HG03066 (cell line): Measurements from ENCODE around the gene PLCD4.

Experiments used
- ATAC-seq: cut with Tn5 transposase; IDR thresholded peaks from one replicate; pipeline ENCODE4 v1.9.1; 2021; ENCODE audit warnings: low read depth; ENCODE audit not compliant: unreplicated experiment

Gene PLCD4

DNA sequence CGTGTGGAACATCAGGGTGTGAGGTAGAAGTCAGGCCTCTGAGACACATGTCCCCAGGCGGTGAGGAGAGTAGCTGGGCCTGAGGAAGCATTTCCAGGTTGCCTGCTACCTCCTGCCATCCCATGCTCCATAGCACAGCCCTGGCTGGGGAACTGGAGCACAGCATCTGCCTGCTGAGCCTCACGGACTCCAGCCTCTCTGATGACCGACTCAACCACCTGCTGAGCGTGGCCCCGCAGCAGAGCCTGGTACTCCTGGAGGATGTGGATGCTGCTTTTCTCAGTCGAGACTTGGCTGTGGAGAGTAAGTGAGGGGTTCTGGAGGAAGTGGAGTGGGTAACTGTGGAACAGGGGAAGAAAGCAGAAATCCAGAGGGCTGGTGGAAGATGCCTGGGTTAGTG, 54.7 kb downstream of the PLCD4 start:
- no peak for ATAC-seq

DNA sequence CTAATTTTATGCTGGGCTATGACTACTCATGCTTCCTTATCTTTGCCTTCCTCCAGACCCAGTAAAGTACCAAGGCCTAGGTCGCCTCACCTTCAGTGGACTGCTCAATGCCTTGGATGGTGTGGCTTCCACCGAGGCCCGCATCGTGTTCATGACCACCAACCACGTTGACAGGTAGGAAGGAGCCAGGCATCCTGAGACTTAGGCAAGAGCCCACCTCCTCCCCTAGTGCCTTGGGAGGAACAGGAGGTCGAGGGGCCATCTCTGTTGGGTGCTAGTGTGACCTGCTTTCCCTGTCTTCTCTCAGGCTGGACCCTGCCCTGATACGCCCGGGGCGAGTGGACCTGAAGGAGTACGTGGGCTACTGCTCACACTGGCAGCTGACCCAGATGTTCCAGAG, 55.1 kb downstream of the PLCD4 start:
- no peak for ATAC-seq

DNA sequence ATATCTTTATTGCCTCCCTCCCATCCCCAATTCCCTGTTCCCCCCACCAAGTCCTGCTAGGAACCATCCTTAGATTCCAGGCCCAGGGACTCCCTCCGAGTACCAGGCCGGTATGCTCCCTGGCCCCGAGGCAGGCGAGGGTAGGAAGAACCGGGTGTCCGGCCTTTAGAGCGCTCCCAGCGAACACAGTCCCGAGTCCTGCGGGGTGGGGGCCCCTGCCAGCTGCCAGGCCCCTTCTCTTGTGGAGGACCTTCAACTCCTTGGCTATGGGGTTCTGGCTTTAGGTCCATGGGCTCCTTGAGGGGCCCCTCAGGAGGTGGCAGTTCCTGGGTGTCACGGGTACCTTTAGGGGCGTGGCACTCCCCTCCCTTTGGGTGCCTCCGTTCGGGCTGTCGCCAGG, 56.2 kb downstream of the PLCD4 start:
- ATAC-seq: no peak

- ATAC-seq: no peak
Measured at GRCh38 chr2:218664653-218665052, 57.0 kb downstream of the PLCD4 start.

GRCh38 chr2:218671097-218671653, 63.5 kb downstream of the PLCD4 start:
- ATAC-seq: no peak

DNA sequence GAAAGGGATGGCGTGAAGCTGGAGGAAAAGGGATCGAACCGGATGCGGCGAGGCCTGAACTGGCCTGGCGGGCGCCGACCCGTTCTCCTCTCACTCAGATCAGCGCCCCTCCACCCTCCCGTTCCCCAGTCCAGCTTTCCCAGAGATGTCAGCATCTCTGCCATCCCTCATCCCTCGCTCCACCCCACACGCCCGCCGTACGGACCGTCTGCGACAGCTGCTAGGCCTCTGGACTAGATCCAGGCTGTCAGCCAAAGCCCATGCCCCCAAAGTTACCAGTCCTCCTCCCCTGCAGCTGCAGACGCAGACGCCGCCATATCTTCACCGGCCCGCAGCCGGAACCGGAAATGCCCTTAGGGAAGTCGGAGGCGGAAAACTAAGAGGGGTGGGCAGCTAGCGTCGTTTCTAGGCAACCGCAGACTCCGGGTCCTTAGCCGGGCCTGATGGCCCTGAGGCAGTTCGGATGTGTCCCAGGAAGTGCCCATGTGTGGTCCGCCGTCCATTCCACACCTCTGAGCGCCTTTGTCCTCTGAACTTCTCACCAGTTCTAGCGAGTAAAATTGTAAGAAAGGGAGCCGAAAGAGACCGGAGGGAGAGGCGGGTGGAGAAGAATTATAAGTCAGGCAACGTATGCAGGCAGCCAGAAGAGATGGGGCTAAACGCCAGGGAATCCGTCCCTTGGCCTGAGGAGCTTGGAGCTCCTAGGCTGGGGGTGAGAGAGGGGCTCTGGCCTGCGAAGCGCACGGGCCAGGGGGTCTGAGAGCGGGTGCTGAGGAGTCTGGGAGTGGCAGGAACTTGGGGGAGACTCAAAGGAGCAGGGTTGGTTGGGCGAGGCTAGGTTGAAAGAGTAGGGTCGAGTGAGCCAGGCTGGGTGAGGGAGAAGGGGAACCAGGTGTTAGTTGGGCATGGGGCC, 64.2 kb downstream of the PLCD4 start, which contains the start of the genes RNF25 and STK36:
Gene RNF25, minus strand, starts transcription at position 349 of the 913 bp plus-strand sequence. Its CDS starts 32 bp downstream, at position 317.
Gene STK36, plus strand, starts transcription at position 433 of the 913 bp plus-strand sequence. CDS start 744 bp downstream, outside the sequence.
- ATAC-seq: peak; percentile 98

- ATAC-seq: no peak
Measured at GRCh38 chr2:218679119-218679518, 71.4 kb downstream of the PLCD4 start.

DNA sequence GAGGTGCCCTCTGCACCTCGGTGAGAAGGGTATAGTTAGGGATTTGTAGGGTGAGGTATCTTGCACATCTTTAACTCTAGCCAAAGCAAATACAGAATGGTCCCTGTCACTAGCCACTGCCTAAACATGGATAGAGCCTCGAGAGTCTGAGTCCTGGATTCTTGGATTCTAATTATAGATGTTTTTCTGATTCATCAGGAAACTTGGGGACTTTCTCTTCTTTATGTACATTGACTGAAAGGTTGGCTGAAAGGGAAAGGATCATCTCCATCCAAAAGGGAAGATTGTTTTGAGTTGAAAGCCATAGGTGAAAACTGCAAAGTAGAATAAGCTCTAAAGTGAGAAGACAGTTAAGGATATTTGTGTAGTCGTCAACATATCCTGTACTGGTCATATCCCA, 72.4 kb downstream of the PLCD4 start:
- ATAC-seq: no peak
